NCI-H446 treated with DMSO at 0.1 percent for 48 hours (cell line): ENCODE data around the gene RNPS1.
"Not testable (repeated sequence)": the region's sequence is repeated elsewhere in the genome, so short reads cannot be mapped to it uniquely, and the experiment has no call there.

Experiments used
- DNase-seq: peaks from one replicate; lab custom pipeline; 2025; lab: John Stamatoyannopoulos, UW

RNPS1 gene

GRCh38 chr16:2257726-2258125, 10.2 kb downstream of the RNPS1 start:
- DNase-seq, result no peak

DNA sequence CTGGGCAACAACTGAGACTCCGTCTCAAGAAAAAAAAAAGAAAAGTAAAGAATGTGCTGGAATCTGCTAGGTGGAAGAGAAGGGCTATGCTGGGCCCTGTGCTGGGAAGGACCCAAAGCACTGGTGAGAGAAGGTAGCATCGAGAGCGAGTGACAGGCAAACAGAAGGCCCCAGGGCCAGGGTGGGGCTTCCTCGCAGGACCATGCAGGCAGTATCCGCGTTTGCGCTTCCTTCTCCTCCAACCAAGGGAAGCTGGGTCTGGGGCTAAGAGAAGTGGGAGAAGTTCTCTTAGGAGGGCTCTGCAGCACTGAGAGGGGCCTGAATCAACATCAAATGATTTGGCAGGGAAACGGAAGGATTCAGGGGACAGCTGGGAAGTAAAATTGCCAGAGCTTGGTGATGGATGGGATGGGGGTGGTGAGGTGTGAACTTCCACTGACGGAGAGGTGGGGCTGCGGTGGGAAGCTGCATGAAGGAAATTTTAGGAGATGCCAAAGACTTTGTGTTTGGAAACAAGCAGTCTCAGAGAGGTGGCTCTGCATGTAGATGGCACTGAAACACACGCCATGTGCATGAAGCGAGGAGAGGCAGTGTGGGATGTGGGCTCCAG, 11.3 kb downstream of the RNPS1 start:
- DNase-seq, result no peak

DNA sequence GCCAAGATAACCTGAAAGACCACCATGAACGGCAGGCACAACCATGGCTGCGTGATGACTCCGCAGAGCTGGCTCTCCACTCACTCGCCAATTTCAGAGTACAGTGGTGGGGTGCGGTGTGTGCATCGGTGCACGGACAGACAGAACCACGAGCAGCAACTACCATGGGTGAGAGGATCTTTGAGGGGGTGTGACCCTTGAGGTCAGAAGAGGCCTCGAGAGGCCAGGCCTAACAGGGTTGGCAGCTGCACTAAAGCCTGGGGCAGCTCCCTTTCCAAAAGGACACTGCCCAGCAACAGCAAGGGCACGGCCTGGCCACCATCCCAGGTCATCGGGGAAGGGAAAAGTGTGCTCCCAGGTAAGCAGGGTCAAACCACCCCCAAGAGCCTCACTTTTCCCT, 14.6 kb downstream of the RNPS1 start:
- no peak for DNase-seq

GRCh38 chr16:2252806-2253148, 15.1 kb downstream of the RNPS1 start:
- DNase-seq, result no peak

GRCh38 chr16:2251296-2252111, 16.4 kb downstream of the RNPS1 start, which contains the start of gene ECI1:
Gene ECI1, minus strand, starts transcription at chr16:2251587. Its CDS starts 21 bp downstream, at chr16:2251566.
- DNase-seq, result peak; percentile 67

DNA sequence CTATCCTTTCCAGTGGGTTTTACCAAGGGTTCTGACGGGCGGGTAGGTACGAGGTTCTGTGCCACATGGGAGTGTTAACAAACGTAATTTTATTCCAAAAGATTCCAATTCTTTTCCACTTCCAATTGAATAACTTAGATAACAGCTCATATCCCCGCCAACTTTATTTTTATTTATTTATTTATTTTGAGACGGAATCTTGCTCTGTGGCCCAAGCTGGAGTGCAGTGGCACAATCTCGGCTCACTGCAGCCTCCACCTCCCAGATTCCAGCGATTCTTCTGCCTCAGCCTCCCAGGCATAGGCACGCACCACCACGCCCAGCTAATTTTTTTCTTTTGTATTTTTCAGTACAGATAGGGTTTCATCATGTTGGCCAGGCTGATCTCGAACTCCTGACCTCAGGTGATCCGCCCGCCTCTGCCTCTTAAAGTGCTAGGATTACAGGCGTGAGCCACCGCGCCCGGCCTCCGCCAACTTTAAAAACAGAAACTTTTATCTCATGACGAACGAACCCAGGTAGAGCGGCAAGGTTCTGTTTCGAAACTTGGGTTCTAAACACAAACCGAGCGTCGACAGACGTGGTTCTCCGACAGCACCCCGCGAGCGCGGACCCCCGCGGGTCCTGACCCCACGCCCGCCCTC, 17.2 kb downstream of the RNPS1 start:
- no peak for DNase-seq

GRCh38 chr16:2246301-2246885, 21.5 kb downstream of the RNPS1 start:
- no peak for DNase-seq

- DNase-seq, result no peak
Observed at GRCh38 chr16:2244926-2245795, 22.8 kb downstream of the RNPS1 start.

GRCh38 chr16:2244301-2244700, 23.6 kb downstream of the RNPS1 start:
- no peak for DNase-seq

GRCh38 chr16:2243781-2244180, 24.1 kb downstream of the RNPS1 start:
- DNase-seq, result no peak

- no peak for DNase-seq
Observed at GRCh38 chr16:2243031-2243528, 24.8 kb downstream of the RNPS1 start.

GRCh38 chr16:2242598-2242997, 25.3 kb downstream of the RNPS1 start:
- DNase-seq, result no peak

- DNase-seq, result not testable (repeated sequence)
Observed at GRCh38 chr16:2240331-2240730, 27.6 kb downstream of the RNPS1 start.

DNA sequence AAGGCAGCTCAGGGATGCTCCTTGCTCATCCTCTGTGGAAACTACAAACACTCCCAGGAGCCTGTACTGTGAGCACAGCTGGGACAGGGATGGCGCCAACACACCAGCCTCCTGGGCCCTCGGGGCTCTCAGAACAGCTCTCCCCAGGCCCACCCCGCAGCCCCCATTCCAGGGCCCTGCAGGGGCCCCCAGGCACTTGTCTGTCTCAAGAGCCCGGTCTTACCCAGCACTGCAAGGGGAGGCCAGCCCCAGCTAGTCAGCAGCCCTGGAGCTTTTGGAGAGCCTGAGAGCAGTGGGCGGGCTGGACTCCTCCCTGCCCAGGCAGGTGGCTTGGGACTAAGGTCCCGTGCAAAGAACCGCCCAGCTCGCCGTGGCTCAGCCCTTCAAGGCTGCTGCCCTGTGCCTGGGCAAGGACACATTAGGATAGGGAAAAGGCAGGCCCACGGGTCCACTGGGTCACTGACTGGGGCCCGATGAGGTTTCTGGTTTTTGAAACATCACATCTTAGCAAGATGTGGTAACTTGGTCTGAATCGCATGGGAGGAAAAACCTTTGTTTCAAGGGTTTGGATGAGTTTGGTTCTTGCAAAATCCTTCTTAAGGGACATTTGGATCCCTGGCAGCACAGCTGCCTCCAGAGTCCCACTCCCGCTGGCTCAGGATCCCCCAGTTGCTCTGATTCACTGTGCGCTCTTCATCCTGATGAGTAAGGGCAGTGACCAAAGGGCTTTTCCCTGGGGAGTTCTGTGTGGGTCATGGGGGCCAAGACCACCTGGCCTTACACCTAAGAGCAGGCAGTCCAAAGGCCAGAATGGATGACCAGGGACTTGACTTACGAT, 28.9 kb downstream of the RNPS1 start:
- no peak for DNase-seq

GRCh38 chr16:2238150-2238837, 29.6 kb downstream of the RNPS1 start:
- no peak for DNase-seq

DNA sequence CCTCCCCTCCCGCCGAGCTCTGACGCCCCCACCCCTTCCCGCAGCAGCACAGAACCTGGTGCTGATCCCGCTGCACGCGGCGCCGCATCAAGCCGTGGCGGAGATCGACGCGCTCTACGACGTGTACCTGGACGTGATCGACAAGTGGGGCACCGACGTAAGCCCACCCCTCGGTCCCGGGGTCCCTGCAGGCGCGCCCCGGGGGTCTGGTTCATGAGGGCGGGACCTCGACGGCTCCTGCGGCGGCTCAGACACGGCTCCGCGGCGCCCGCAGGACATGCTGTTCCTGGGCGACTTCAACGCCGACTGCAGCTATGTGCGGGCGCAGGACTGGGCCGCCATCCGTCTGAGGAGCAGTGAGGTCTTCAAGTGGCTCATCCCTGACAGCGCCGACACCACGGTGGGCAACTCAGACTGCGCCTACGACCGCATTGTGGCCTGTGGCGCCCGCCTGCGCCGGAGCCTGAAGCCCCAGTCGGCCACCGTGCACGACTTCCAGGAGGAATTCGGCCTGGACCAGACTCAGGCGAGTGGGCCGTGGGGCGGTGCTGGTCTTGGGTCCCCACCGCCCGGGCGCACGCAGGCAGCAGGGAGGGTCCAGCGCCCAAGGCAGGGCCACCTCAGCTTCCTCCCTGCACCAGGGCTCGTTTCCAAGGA, 30.3 kb downstream of the RNPS1 start:
- DNase-seq, result no peak

DNA sequence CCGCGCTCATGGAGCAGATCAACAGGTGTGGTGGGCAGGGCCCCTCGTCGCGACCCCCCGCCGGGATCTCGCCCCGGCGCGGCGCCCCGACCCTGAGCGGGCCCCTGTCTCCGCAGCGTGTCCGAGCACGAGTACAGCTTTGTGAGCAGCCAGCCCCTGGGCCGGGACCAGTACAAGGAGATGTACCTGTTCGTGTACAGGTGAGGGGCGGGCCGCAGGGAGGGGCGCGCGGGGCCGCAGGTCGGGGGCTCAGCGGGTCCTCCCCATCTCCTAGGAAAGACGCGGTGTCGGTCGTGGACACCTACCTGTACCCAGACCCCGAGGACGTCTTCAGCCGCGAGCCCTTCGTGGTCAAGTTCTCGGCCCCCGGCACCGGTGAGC, 30.8 kb downstream of the RNPS1 start:
- DNase-seq, result no peak

DNA sequence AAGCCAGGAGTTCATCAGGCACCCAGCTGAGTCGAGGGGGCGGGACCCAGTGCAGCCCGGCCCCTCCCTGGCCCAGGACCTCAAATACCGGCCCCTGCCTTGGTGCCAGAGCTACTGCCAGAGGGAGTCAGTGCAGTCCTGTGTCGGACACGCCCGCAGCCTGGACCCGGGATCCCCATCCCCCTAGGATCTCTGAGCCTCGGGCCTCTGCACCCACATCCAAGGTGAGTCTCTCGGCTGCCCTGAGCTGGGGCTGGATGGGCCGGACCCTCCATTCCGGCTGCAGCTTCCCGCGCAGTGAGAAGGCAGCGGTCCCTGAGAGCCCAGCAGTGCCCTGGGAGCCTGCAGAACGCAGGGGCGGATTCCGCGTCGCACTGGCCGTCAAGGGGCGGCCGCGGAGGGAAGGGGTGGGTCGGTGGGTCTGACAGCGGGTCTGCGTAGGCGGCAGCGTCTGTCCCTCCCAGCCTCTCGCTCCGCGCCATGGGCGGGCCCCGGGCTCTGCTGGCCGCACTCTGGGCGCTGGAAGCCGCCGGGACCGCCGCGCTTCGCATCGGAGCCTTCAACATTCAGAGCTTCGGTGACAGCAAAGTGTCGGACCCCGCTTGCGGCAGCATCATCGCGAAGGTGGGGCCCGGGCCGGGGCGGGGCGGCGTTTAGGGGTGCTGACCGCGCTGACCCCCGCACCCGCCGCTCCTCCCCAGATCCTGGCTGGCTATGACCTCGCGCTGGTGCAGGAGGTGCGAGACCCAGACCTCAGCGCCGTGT, 31.4 kb downstream of the RNPS1 start, which contains the start of gene DNASE1L2:
DNASE1L2 (plus strand) TSS at position 108 of the 765 bp plus-strand sequence; CDS start at position 481, 373 bp downstream.
- no peak for DNase-seq
